Measurements from ENCODE around the gene RTEL1.

RTEL1 gene

GRCh38 chr20:63743210-63743970 lies 85.3 kb downstream of the RTEL1 start:
- no peak for DNase-seq

GRCh38 chr20:63744158-63744557 lies 86.0 kb downstream of the RTEL1 start:
- no peak for DNase-seq

GRCh38 chr20:63744574-63745423 lies 86.7 kb downstream of the RTEL1 start:
- no peak for DNase-seq

GRCh38 chr20:63745424-63745805 lies 87.3 kb downstream of the RTEL1 start:
- DNase-seq, result no peak
